H9 (cell line): ENCODE data around the gene FAM163B. TPM values are rescaled to one million over a fixed set of nuclear protein-coding genes. Genes with fewer than 3 reads are reported as not detected.

ENCODE experiments used
- DNase-seq: peaks from one replicate; pipeline ENCODE4 v3.0.0-alpha.2; 2017
- H2AFZ ChIP-seq: one replicate; pipeline ENCODE4 v1.6.1; 2013; ENCODE audit warnings: mild to moderate bottlenecking, low read length, control low read depth, moderate library complexity
- H2AK5ac ChIP-seq: 2 replicates; pipeline ENCODE4 v1.6.1; 2013; ENCODE audit warnings: low read length, control low read depth, mixed read lengths; ENCODE audit not compliant: insufficient read length
- H2BK120ac ChIP-seq: one replicate; pipeline ENCODE4 v1.6.1; 2013; ENCODE audit warnings: low read depth, mild to moderate bottlenecking, low read length, control low read depth, inconsistent platforms; ENCODE audit not compliant: poor library complexity, severe bottlenecking
- H2BK12ac ChIP-seq: 2 replicates; pipeline ENCODE4 v1.6.1; 2013; ENCODE audit warnings: low read length, control low read depth, mixed read lengths, low read depth; ENCODE audit not compliant: insufficient read length
- H2BK15ac ChIP-seq: 2 replicates; pipeline ENCODE4 v1.6.1; 2013; ENCODE audit warnings: low read depth, low read length, control low read depth
- H2BK20ac ChIP-seq: one replicate; pipeline ENCODE4 v1.6.1; 2013; ENCODE audit warnings: low read depth, mild to moderate bottlenecking, low read length, control low read depth, inconsistent platforms; ENCODE audit not compliant: poor library complexity, severe bottlenecking
- H2BK5ac ChIP-seq: 2 replicates; pipeline ENCODE4 v1.6.1; 2013; ENCODE audit warnings: low read length, control low read depth, mixed read lengths; ENCODE audit not compliant: insufficient read length
- H3K14ac ChIP-seq: 2 replicates; pipeline ENCODE4 v1.6.1; 2013; ENCODE audit warnings: low read length, control low read depth; ENCODE audit not compliant: insufficient read depth
- H3K18ac ChIP-seq: 2 replicates; pipeline ENCODE4 v1.6.1; 2013; ENCODE audit warnings: low read depth, mild to moderate bottlenecking, mixed read lengths, low read length, control low read depth; ENCODE audit not compliant: insufficient read length
- H3K23ac ChIP-seq: 2 replicates; pipeline ENCODE4 v1.6.1; 2013; ENCODE audit warnings: low read length, control low read depth, mixed read lengths, low read depth; ENCODE audit not compliant: insufficient read length
- H3K23me2 ChIP-seq: 2 replicates; pipeline ENCODE4 v1.6.1; 2013; ENCODE audit warnings: low read depth, mild to moderate bottlenecking, mixed read lengths, low read length, control low read depth; ENCODE audit not compliant: insufficient read length, poor library complexity, severe bottlenecking
- H3K27ac ChIP-seq: 2 replicates; pipeline ENCODE4 v1.5.1; 2013; ENCODE audit warnings: low read length, control low read depth, mixed read lengths, low read depth; ENCODE audit not compliant: insufficient read length
- H3K27me3 ChIP-seq: 2 replicates; pipeline ENCODE4 v1.6.1; 2013; ENCODE audit warnings: low read length, control low read depth, inconsistent platforms; ENCODE audit not compliant: insufficient read depth
- H3K4ac ChIP-seq: 2 replicates; pipeline ENCODE4 v1.6.1; 2013; ENCODE audit warnings: low read depth, mild to moderate bottlenecking, control low read depth, inconsistent platforms, low read length, moderate library complexity
- H3K4me1 ChIP-seq: 2 replicates; pipeline ENCODE4 v1.6.1; 2013; ENCODE audit warnings: low read length, control low read depth, inconsistent platforms; ENCODE audit not compliant: insufficient read depth
- H3K4me2 ChIP-seq: 2 replicates; pipeline ENCODE4 v1.6.1; 2013; ENCODE audit warnings: low read length, control low read depth, mixed read lengths; ENCODE audit not compliant: insufficient read length, insufficient read depth
- H3K56ac ChIP-seq: 2 replicates; pipeline ENCODE4 v1.6.1; 2013; ENCODE audit warnings: low read depth, mild to moderate bottlenecking, mixed read lengths, low read length, control low read depth; ENCODE audit not compliant: insufficient read length
- H3K79me1 ChIP-seq: 2 replicates; pipeline ENCODE4 v1.6.1; 2013; ENCODE audit warnings: low read depth, mild to moderate bottlenecking, moderate library complexity, low read length, control low read depth, inconsistent platforms; ENCODE audit not compliant: insufficient read depth, poor library complexity, severe bottlenecking
- H3K79me2 ChIP-seq: 2 replicates; pipeline ENCODE4 v1.6.1; 2013; ENCODE audit warnings: low read length, control low read depth, inconsistent platforms; ENCODE audit not compliant: insufficient read depth
- H3K9ac ChIP-seq: 2 replicates; pipeline ENCODE4 v1.6.1; 2013; ENCODE audit warnings: low read length, control low read depth, mixed read lengths; ENCODE audit not compliant: insufficient read length; ENCODE audit errors: extremely low read depth
- H3K9me3 ChIP-seq: one replicate; pipeline ENCODE4 v1.6.1; 2013; ENCODE audit warnings: low read depth, low read length, inconsistent platforms; ENCODE audit not compliant: control insufficient read depth
- H3T11ph ChIP-seq: one replicate; pipeline ENCODE4 v1.6.1; 2013; ENCODE audit warnings: mild to moderate bottlenecking, low read length, control low read depth, inconsistent platforms
- H4K20me1 ChIP-seq: one replicate; pipeline ENCODE4 v1.6.1; 2013; ENCODE audit not compliant: control insufficient read depth, insufficient read length, insufficient read depth
- H4K5ac ChIP-seq: 2 replicates; pipeline ENCODE4 v1.6.1; 2013; ENCODE audit warnings: low read depth, mild to moderate bottlenecking, mixed read lengths, low read length, control low read depth; ENCODE audit not compliant: insufficient read length
- H4K8ac ChIP-seq: replicated peaks from 2 replicates; pipeline ENCODE4 v1.6.1; 2013; ENCODE audit warnings: low read length, control low read depth, mixed read lengths, low read depth; ENCODE audit not compliant: insufficient read length
- H4K91ac ChIP-seq: 2 replicates; pipeline ENCODE4 v1.6.1; 2013; ENCODE audit warnings: low read depth, mild to moderate bottlenecking, moderate library complexity, mixed read lengths, low read length, control low read depth; ENCODE audit not compliant: insufficient read length
- H3K27ac Mint-ChIP-seq, 3 experiments: 2 replicates in 2 of 3; 3 replicates in 1 of 3; pipeline ENCODE4 v1.8.0; 2020 to 2021; ENCODE audit warnings: mixed read lengths in 3 of 3, mild to moderate bottlenecking in 1 of 3, moderate library complexity in 1 of 3
- H3K27me3 Mint-ChIP-seq: 2 replicates; pipeline ENCODE4 v1.8.0; 2021; ENCODE audit warnings: low read depth, mild to moderate bottlenecking, moderate library complexity, mixed read lengths
- H3K36me3 Mint-ChIP-seq, 3 experiments: 2 replicates in 2 of 3; 3 replicates in 1 of 3; pipeline ENCODE4 v1.8.0; 2020 to 2021; ENCODE audit warnings: low read depth in 3 of 3, mixed read lengths in 3 of 3; ENCODE audit not compliant: insufficient read depth in 1 of 3
- H3K4me1 Mint-ChIP-seq, 2 experiments: 2 replicates each; pipeline ENCODE4 v1.8.0; 2020; ENCODE audit warnings: mixed read lengths in 2 of 2
- H3K4me3 Mint-ChIP-seq, 2 experiments: 2 replicates in 1 of 2; 3 replicates in 1 of 2; pipeline ENCODE4 v1.8.0; 2020 to 2021; ENCODE audit warnings: mild to moderate bottlenecking in 2 of 2, mixed read lengths in 2 of 2, moderate library complexity in 1 of 2
- H3K9me3 Mint-ChIP-seq, 2 experiments: 2 replicates in 1 of 2; 3 replicates in 1 of 2; pipeline ENCODE4 v1.8.0; 2020; ENCODE audit warnings: mild to moderate bottlenecking in 2 of 2, mixed read lengths in 2 of 2, moderate library complexity in 1 of 2
- WGBS: extraction: QIAGEN DNeasy Blood & Tissue Kit; methylation state at CpG from one replicate; pipeline ENCODE4 v1.1.7; 2013; ENCODE audit warnings: missing lambda C conversion rate, low lambda C conversion rate, mixed read lengths; ENCODE audit not compliant: insufficient read length; ENCODE audit errors: extremely low coverage; 5-methylcytosine and 5-hydroxymethylcytosine counted together
- total RNA-seq: library from RNA; stranded (reverse); gene quantifications from 2 replicates; pipeline ENCODE4 v1.2.1, GENCODE V29; 2021
- TF ChIP-seq, protein P1 (sequence below): fragments of 200-600 bp; sonication (generic); conservative IDR thresholded peaks from 3 replicates; pipeline ENCODE4 v1.8.0; 2021; ENCODE audit warnings: antibody characterized with exemption, mild to moderate bottlenecking

The FAM163B gene
- total RNA-seq, 1 experiment from 2014 or later = 0.39 TPM

DNA sequence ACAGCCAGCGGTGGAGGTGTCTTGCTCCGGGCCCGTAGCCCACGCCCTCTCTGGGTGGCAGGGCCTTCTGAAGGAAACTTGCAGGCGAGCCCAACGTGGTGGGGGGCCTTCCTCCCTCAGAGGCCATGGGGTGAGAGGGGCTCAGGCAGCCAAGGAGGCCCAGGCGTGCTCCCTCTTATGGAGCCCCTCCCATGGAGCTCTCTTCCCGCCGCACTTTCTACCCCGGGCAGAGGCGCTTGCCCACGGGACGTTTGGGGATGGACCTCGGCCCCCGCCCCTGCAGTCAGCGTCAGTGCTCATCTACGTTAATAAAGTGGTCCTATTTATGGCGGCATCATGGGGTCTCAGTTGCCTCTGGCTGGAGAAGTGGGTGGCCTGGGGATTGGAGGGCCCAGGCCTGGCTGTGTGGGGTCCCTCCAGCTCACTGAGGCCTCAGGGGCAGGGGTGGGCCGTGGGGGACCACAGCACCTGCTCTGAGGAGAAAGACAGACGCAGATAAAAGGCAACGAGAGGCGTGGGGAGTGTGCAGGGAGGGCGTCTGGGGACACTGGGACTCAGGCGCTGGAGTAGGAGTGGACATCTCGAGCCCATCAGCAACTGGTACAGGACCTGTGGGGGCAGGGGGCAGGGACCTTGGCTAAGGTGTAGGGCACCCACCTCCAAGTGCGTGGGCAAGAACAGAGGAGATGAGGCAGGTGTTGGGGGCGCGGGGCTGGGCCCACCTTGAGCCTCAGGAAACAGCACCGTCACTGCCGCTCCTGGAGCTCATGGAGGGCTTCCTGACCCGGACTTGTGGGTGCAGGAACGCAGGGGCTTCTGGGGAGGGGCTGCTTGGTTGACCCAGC, 33.8 kb downstream of the FAM163B start:
- Histone ChIP-seq H3T11ph (no peak overlapping the region), H3K56ac (no peak overlapping the region), H2AK5ac (no peak overlapping the region), H3K18ac (no peak overlapping the region), H3K4me1 (no peaks in the 10 kb centered on the region; the same call in 1 of the 2 replicates), H2BK5ac (no peak overlapping the region), H3K79me2 (no peaks in the 10 kb centered on the region), H3K27me3 (no peaks in the 10 kb centered on the region), H3K9me3 (no peaks in the 10 kb centered on the region), H3K4ac (no peak overlapping the region), H3K23ac (no peak overlapping the region), H3K27ac (no peak overlapping the region), H4K5ac (no peak overlapping the region), H4K91ac (no peak overlapping the region), H3K4me2 (no peak overlapping the region), H4K8ac (no peak overlapping the region), H2BK15ac (no peak overlapping the region), H3K79me1 (no peaks in the 10 kb centered on the region), H2BK12ac (no peak overlapping the region), H3K23me2 (no peaks in the 10 kb centered on the region), H4K20me1 (no peaks in the 10 kb centered on the region), H3K14ac (no peak overlapping the region; the same call in 1 of the 2 replicates), H3K9ac (no peak overlapping the region), H2AFZ (no peak overlapping the region), H2BK20ac (no peak overlapping the region), H2BK120ac (no peak overlapping the region)
- H3K4me3 Mint-ChIP-seq = no peak overlapping the region
- TF ChIP-seq, protein P1, sequence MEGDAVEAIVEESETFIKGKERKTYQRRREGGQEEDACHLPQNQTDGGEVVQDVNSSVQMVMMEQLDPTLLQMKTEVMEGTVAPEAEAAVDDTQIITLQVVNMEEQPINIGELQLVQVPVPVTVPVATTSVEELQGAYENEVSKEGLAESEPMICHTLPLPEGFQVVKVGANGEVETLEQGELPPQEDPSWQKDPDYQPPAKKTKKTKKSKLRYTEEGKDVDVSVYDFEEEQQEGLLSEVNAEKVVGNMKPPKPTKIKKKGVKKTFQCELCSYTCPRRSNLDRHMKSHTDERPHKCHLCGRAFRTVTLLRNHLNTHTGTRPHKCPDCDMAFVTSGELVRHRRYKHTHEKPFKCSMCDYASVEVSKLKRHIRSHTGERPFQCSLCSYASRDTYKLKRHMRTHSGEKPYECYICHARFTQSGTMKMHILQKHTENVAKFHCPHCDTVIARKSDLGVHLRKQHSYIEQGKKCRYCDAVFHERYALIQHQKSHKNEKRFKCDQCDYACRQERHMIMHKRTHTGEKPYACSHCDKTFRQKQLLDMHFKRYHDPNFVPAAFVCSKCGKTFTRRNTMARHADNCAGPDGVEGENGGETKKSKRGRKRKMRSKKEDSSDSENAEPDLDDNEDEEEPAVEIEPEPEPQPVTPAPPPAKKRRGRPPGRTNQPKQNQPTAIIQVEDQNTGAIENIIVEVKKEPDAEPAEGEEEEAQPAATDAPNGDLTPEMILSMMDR = no peak
- no peak overlapping the region for H3K27ac Mint-ChIP-seq
- no peak for DNase-seq
- H3K27me3 Mint-ChIP-seq = peaks cover 6% of the 10 kb centered on the region
- no peaks in the 10 kb centered on the region; a peak in 1 of 7 replicates for H3K36me3 Mint-ChIP-seq
- no CpG with 5 or more reads among the region's 32 CpGs for WGBS
- H3K4me1 Mint-ChIP-seq = peaks cover 20 to 36% of the 10 kb centered on the region in 2 experiments
- no peaks in the 10 kb centered on the region for H3K9me3 Mint-ChIP-seq
